Stimulated activated CD8-positive, alpha-beta memory T cell treated with anti-CD3 and anti-CD28 coated beads, Interleukin-4, amount 100 ng/mL, for 24 hours (primary cell): ENCODE measurements around the gene DBX1.

Experiments used
- DNase-seq: peaks from one replicate; pipeline ENCODE4 v3.0.0-alpha.2; 2020; ENCODE audit warnings: low read depth

DBX1 gene

DNA sequence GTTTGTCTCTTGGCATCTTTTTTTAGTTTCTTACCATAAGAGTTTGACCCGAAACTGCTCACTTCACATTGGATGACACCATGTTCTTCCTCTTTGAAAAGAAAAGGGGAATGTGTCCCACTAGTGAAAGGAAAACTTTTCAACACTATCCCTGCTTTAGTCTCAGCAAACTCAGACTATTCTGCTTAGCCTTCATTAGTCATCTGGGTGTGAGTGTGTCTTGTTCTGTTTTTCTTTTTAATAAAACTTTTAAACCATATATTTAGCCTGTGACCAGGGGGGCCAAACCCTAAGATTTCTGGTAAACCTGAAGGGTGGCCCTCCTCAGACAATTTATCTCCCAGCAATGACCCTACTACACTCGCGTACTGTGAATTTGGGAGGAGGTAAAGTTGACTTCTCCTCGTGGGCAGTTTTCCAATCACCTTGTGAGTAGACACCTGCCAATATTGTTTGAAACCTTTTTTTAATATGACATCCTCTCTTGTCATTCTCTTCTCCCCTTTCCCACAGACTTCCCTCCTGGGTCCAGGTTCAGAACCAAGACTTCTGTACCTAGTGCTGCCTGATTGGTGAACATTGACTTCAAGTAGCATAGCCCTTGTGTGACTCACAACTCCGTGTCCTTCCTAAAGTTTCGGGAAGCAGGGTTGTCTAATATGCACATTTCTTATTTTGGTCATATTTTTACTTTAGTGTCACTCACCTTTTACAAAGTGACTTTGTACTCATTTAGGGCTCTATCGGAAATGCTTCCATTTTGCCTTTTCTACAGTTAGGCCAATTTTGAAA is 39.9 kb downstream of the DBX1 start:
- DNase-seq: no peak

GRCh38 chr11:20119315-20119714 is 41.0 kb downstream of the DBX1 start:
- DNase-seq: no peak

DNA sequence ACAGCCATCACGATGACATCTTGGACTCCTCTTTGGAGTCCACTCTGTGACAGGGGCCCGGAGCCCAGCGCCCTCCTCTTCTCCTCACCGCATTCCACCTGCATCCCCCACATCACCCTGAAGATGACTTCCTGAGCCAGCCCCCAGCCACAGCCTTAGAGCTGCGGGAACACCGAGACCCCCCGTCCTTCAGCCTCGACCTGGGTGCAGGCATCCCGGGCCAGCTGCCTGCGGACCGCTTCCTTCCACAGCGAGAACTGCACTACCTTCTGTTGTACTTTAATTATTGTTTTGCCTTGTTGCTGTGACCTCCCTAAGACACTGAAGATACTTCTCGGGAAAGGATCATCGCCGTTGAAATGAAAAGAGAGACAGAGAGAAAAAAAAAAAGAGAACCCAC is 42.1 kb downstream of the DBX1 start:
- DNase-seq: no peak

DNA sequence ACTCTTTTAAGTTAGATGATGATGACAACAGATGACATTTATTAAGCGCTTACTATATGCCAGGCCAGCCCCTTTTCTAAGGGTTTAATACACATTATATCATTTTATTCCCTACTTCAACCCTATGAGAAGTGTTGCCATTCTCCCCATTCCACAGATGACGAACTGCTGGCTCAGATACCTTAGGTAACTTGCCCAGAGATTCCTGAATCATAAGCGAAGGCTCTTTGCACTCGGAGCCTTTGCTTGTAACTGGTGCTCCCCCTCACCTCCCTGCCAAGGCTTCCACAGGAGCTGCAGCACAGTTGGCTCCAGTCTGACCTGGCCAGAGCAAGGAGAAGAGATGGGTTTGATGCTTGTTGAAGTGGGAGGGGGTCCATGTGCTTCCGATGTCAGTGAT is 43.0 kb downstream of the DBX1 start:
- DNase-seq: no peak

DNA sequence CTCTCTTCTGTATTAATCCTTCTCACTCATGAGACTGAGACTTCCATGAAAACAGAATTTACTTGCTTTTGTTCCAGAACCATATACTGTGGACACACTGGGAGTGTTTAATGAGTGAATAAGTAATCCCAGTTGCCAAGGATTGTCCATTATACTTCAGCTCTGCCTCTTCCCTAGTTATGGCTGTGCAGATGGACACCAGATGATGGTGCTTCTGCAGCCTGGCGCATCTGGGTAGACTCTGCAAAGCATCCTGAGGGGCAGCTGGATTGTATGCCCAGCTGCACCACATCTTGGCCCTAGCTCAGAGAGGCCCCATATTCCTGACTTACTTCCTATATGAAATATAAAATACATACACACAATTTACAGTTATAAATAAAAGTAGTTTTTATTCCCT is 43.5 kb downstream of the DBX1 start:
- no peak for DNase-seq

DNA sequence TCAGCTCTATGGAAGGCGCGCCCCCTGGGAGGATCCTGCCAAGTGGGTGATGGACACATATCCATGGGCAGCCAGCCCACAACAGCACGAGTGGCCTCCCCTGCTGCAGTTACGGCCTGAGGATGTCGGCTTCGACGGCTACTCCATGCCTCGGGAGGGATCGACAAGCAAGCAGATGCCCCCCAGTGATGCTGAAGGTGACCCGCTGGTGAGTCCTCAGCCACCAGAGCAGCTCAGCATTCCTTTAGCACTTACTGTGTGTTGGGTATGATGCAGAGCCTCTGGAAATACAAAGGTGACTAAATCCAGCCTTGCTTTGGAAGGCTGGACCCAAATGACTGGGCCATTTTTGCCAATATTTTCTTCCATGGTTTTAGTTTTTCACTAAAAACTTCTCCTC is 45.7 kb downstream of the DBX1 start:
- DNase-seq: no peak

GRCh38 chr11:20113149-20113438 is 47.2 kb downstream of the DBX1 start:
- DNase-seq: no peak

DNA sequence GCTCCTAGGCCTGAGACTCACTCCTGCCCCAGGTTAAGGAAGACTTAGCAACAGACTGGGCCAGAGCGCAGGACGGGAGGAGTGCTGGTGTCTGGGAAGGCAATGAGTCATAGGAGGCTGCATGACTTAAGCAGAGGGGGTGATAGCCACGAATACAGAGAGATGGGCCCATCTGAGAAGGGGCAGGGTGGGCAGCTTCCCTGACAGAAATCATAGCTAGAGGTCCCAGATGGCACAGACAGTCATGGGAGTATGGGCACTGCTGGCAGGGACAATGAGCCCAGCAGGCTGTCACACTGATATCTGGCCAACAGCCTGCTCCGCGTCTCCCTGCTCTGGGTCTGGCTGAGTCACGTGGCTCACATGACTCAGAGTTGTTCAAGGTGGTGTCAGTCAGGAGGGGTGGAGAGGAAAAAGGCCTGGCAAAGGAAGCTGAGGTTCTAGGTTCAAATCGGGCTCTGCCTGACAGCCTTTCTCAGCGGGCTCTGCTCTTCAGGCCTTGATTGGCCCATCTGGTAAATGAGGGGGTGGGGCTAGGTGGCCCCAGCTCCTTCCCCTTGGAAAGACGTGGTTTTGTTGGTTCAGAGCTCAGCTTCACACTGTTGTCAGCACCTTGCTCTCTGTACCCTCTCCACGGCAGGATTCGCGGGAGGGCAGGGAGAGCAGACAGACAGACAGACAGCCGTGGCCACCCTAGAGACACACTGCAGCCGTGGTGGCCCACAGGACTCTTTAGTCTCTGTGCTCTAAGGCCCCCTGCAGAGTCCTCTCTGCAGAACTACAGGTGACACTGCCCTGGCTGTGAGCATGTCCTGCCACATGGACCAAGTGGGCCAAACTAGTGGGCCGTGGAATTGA is 47.8 kb downstream of the DBX1 start:
- DNase-seq: peak; percentile 4

GRCh38 chr11:20111871-20112270 is 48.4 kb downstream of the DBX1 start:
- no peak for DNase-seq

- peak; percentile 21 for DNase-seq
These were observed 49.2 kb downstream of the DBX1 start for GRCh38 chr11:20110908-20111669.

- no peak for DNase-seq
These were observed 50.4 kb downstream of the DBX1 start for GRCh38 chr11:20109731-20110445.
